Left lung (tissue), 10 donors: ENCODE data around the gene ASIC3. TPM values are rescaled to one million over a fixed set of nuclear protein-coding genes. Genes with fewer than 3 reads are reported as not detected.

Experiments
- ATAC-seq: fragments of 200-7000 bp; cut with Tn5 transposase; one replicate; pipeline ENCODE4 v1.9.1; 2020; ENCODE audit warnings: moderate library complexity
- DNase-seq, 4 donors: peaks; one replicate each; pipeline ENCODE4 v3.0.0-alpha.2; 2013 to 2020
- H3K27ac ChIP-seq, 2 donors: fragments of 200-600 bp; sonication (generic) in 1 of 2; one replicate each; pipeline versions ENCODE4 v1.5.0 to v1.8.0; 2020 to 2021
- H3K27me3 ChIP-seq, 2 donors: fragments of 200-600 bp; sonication (generic) in 1 of 2; one replicate each; pipeline versions ENCODE4 v1.5.0 to v1.8.0; 2020 to 2021
- H3K36me3 ChIP-seq, 2 donors: fragments of 200-600 bp; sonication (generic) in 1 of 2; one replicate each; pipeline versions ENCODE4 v1.5.0 to v1.8.0; 2020 to 2021
- H3K4me1 ChIP-seq, 2 donors: fragments of 200-600 bp; one replicate each; pipeline ENCODE4 v1.8.0; 2021
- H3K4me3 ChIP-seq, 2 donors: fragments of 200-600 bp; sonication (generic) in 1 of 2; one replicate each; pipeline versions ENCODE4 v1.5.0 to v1.8.0; 2020 to 2021; ENCODE audit warnings: mild to moderate bottlenecking in 1 of 2
- H3K9me3 ChIP-seq, 2 donors: fragments of 200-600 bp; sonication (generic) in 1 of 2; one replicate each; pipeline versions ENCODE4 v1.5.0 to v1.8.0; 2020 to 2021
- CTCF ChIP-seq, 2 donors: fragments of 200-600 bp; sonication (generic) in 1 of 2; IDR thresholded peaks; one replicate each; pipeline versions ENCODE4 v1.5.0 to v1.8.0; 2021; ENCODE audit warnings: antibody characterized with exemption in 2 of 2
- intact Hi-C, 2 donors: fragments of 100-400 bp; cut with DNase I; formaldehyde crosslinking; loops; one replicate each; pipeline versions ENCODE4 v1.11.2 to v1.14.2; 2022
- polyA plus RNA-seq, 6 donors: library from polyadenylated mRNA; unstranded; fragments of 120-200 nt; gene quantifications; one replicate each; pipeline ENCODE4 v1.2.1, GENCODE V29; 2013; ENCODE audit not compliant: insufficient read length in 6 of 6
- total RNA-seq, 2 donors: library from RNA; stranded (reverse); fragmentation: NEBNext Ultra II Directional; extraction: Animal tissue kit (Norgen Biotek cat#: 25700); gene quantifications; one replicate each; pipeline ENCODE4 v1.2.1, GENCODE V29; 2021
- donor health status: DM: no; HTN: yes; CAD: no.
- donor health status: DM: no; HTN: no; CAD: no.

Gene ASIC3
- total and polyA plus RNA-seq, 8 donors: 2.3 to 6.0 (median 3.4) TPM

- Histone ChIP-seq H3K27me3 (no peaks in the 10 kb centered on the region), H3K36me3 (peaks cover 0 to 16% of the 10 kb centered on the region in 2 donors), H3K9me3 (no peaks in the 10 kb centered on the region), H3K4me3 (peak overlapping the region; percentile 87 to 93), H3K27ac (peak overlapping the region; percentile 96 to 98), H3K4me1 (peaks cover 33 to 61% of the 10 kb centered on the region in 2 donors)
- intact Hi-C loops: no loop called here
- no peak for TF ChIP-seq CTCF (IDR thresholded peaks at IDR 0.05)
- DNase-seq: peak; percentile 98 to 100 (median 99)
- ATAC-seq: peak; percentile 76
Measured at GRCh38 chr7:151057989-151058780, 9.9 kb downstream of the ASIC3 start.

DNA sequence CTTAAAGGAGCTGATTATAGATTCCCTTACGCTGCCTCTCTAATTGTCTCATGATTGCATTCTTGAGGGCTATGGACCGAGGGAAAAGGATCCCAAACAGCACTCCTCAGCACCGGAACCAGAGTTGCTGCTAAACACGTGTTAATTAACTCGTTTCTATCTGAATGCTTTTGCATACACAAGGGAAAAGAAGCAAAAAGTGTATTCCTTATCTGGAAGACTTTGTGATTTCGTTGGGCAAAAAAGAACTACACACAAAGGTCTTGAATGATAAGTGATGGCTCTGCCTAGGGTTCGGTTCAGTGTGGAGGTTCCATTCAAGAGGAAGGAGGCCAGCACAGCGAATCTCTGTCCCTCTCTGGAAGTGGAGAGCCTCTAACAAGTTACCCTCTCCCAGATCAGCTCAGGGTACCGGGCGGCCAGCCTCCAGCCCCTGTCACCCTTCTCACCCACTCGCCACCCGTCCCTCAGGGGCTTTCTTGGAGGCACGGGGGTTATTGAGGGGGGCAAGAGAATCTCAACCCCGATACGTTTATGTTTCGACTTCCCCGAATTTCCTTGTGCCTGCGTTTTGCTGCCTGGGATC, 10.5 kb downstream of the ASIC3 start:
- peak overlapping the region; percentile 96 to 98 for H3K27ac ChIP-seq
- peak overlapping the region; percentile 86 to 93 for H3K4me3 ChIP-seq
- no peak for TF ChIP-seq CTCF (IDR thresholded peaks at IDR 0.05)
- no peaks in the 10 kb centered on the region for H3K27me3 ChIP-seq
- H3K4me1 ChIP-seq: peaks cover 33 to 55% of the 10 kb centered on the region in 2 donors
- H3K36me3 ChIP-seq: peaks cover 0 to 16% of the 10 kb centered on the region in 2 donors
- no peak for ATAC-seq
- H3K9me3 ChIP-seq: no peaks in the 10 kb centered on the region
- no peak for DNase-seq
- intact Hi-C loops: no loop called here

DNA sequence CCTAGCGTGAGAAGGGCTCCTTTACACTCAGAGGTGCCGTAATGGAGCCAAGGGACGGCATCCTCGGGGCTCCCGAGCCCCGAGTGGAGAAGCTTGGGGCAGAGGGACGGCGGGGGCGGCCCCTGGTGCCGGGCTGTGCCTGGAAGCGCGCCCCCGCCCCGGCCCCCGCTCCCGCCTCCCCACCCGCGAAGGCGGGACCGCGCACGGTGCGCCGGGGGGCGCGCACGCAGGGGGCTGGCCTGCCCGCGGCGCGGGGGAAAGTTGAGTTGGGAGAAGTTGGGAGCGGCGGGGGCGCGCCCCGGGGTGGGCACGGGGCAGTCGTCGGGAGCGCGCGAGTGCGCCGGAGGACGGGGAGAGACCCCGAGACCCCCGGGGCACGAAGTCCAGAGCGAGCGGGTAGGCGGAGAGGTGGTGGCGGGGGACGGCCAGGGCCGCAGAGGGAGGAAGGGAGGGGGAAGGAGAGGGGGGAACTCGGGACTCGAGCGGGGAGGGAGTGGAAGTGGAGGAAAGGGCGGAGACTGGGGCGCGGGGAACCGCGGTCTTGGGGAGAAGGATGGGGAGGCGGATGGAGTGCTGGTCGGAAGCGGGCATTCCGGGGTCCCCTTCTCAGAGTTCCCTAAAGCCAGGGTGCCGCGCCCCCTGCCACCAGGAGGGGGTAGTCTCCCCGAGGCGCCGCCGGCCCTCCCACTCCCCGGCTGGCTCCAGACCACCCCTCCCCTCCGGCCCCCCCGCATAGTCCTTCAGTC, 11.2 kb downstream of the ASIC3 start, which contains the start of gene SLC4A2:
Gene SLC4A2, plus strand, starts transcription at position 223 of the 746 bp plus-strand sequence. CDS start 2,399 bp downstream, outside the sequence.
- Histone ChIP-seq H3K27me3 (no peaks in the 10 kb centered on the region), H3K4me1 (peaks cover 33 to 55% of the 10 kb centered on the region in 2 donors), H3K4me3 (peak within 1 kb of the TSS; percentile 86 to 93), H3K27ac (peak within 1 kb of the TSS; percentile 96 to 98), H3K36me3 (peaks cover 0 to 20% of the 10 kb centered on the region in 2 donors), H3K9me3 (no peaks in the 10 kb centered on the region)
- ATAC-seq (peak; percentile 41), DNase-seq (peak; percentile 79 to 94 (median 86))
- intact Hi-C loops: no loop called here
- peak; percentile 31 to 43 for TF ChIP-seq CTCF (IDR thresholded peaks at IDR 0.05)

GRCh38 chr7:151060113-151060415, 11.7 kb downstream of the ASIC3 start:
- DNase-seq: no peak
- Histone ChIP-seq H3K27me3 (no peaks in the 10 kb centered on the region), H3K4me3 (peak overlapping the region; percentile 86 to 93), H3K36me3 (peaks cover 0 to 25% of the 10 kb centered on the region in 2 donors), H3K4me1 (peaks cover 33 to 55% of the 10 kb centered on the region in 2 donors), H3K9me3 (no peaks in the 10 kb centered on the region), H3K27ac (peak overlapping the region; percentile 96 to 98)
- no peak for TF ChIP-seq CTCF (IDR thresholded peaks at IDR 0.05)
- intact Hi-C loops: no loop called here
- ATAC-seq: no peak
